ENCODE measurements around the gene SMARCAL1.

Gene SMARCAL1

GRCh38 chr2:216430811-216431530 is 18.7 kb downstream of the SMARCAL1 start:
- no peak overlapping the region for H3K27ac ChIP-seq
- no peak for TF ChIP-seq CTCF (conservative IDR thresholded peaks at IDR 0.05)

GRCh38 chr2:216431531-216431856 is 19.2 kb downstream of the SMARCAL1 start:
- no peak overlapping the region for H3K27ac ChIP-seq
- no peak for TF ChIP-seq CTCF (conservative IDR thresholded peaks at IDR 0.05)

- H3K27ac ChIP-seq, result no peak overlapping the region
- no peak for TF ChIP-seq CTCF (conservative IDR thresholded peaks at IDR 0.05)
Measured at GRCh38 chr2:216436383-216436782, 24.1 kb downstream of the SMARCAL1 start.

- TF ChIP-seq CTCF (conservative IDR thresholded peaks at IDR 0.05), result no peak
- H3K27ac ChIP-seq, result no peak overlapping the region
Measured at GRCh38 chr2:216441308-216442010, 29.2 kb downstream of the SMARCAL1 start.

GRCh38 chr2:216445501-216445900 is 33.2 kb downstream of the SMARCAL1 start:
- TF ChIP-seq CTCF (conservative IDR thresholded peaks at IDR 0.05), result no peak
- H3K27ac ChIP-seq, result no peak overlapping the region

- no peak for TF ChIP-seq CTCF (conservative IDR thresholded peaks at IDR 0.05)
- H3K27ac ChIP-seq, result no peak overlapping the region
Measured at GRCh38 chr2:216446343-216446742, 34.1 kb downstream of the SMARCAL1 start.

- no peak overlapping the region for H3K27ac ChIP-seq
- no peak for TF ChIP-seq CTCF (conservative IDR thresholded peaks at IDR 0.05)
Measured at GRCh38 chr2:216447293-216447692, 35.0 kb downstream of the SMARCAL1 start.
